SK-N-SH (cell line): ENCODE results near the gene KRTAP12-4. TPM values are rescaled to one million over a fixed set of nuclear protein-coding genes. Genes with fewer than 3 reads are reported as not detected.

ENCODE experiments used
- CTCF ChIA-PET: fragments of 300-600, 350-600 bp; formaldehyde crosslinking; extraction: SDS; loops from one replicate; lab custom pipeline; 2021; lab: Yijun Ruan, JAX
- POLR2A ChIA-PET: fragments of 350-600 bp; sonication (Branson Sonifier 250); formaldehyde crosslinking; extraction: SDS; loops from one replicate; lab custom pipeline; 2020; ENCODE audit warnings: antibody characterized with exemption, inconsistent platforms; lab: Yijun Ruan, JAX
- DNase-seq: peaks from one replicate; pipeline ENCODE4 v3.0.0; 2012
- H2AFZ ChIP-seq: fragments of 200-600 bp; sonication (generic); 2 replicates; pipeline ENCODE4 v1.8.1; 2016; ENCODE audit warnings: antibody characterized with exemption, mild to moderate bottlenecking, low read depth
- H3F3A ChIP-seq: fragments of 200-600 bp; sonication (generic); replicated peaks from 2 replicates; pipeline ENCODE3; 2016; ENCODE audit warnings: antibody characterized with exemption, mild to moderate bottlenecking; ENCODE audit not compliant: insufficient read depth
- H3K27ac ChIP-seq, 2 experiments: fragments of 200-500 bp in 1 of 2; fragments of 200-600 bp in 1 of 2; sonication (Bioruptor generic) in 1 of 2; sonication (generic), shearing (Covaris generic) in 1 of 2; 2 replicates each; pipeline versions ENCODE4 v1.5.1 to v1.6.1; 2014 to 2016; ENCODE audit warnings: low read depth in 2 of 2, inconsistent platforms in 1 of 2, low read length in 1 of 2, mild to moderate bottlenecking in 1 of 2, mixed read lengths in 1 of 2
- H3K27me3 ChIP-seq: fragments of 200-600 bp; sonication (generic), shearing (Covaris generic); 2 replicates; pipeline ENCODE4 v1.6.1; 2016; ENCODE audit warnings: mixed run types; ENCODE audit not compliant: insufficient read depth
- H3K36me3 ChIP-seq, 2 experiments: fragments of 200-500 bp in 1 of 2; fragments of 200-600 bp in 1 of 2; sonication (Bioruptor generic) in 1 of 2; sonication (generic) in 1 of 2; replicated peaks in 1 of 2; 2 replicates each; pipeline versions ENCODE3 to v1.5.1; 2014 to 2016; ENCODE audit warnings: low read length in 1 of 2, mild to moderate bottlenecking in 1 of 2; ENCODE audit not compliant: insufficient read depth in 2 of 2, control insufficient read depth in 1 of 2
- H3K4me1 ChIP-seq, 2 experiments: fragments of 200-500 bp in 1 of 2; fragments of 200-600 bp in 1 of 2; sonication (Bioruptor generic) in 1 of 2; sonication (generic), shearing (Covaris generic) in 1 of 2; 2 replicates each; pipeline versions ENCODE4 v1.5.1 to v1.6.1; 2014 to 2016; ENCODE audit warnings: low read depth in 1 of 2, low read length in 1 of 2, mixed run types in 1 of 2; ENCODE audit not compliant: insufficient read depth in 2 of 2, control insufficient read depth in 1 of 2
- H3K4me2 ChIP-seq: fragments of 200-600 bp; sonication (generic), shearing (Covaris generic); 2 replicates; pipeline ENCODE4 v1.6.1; 2017; ENCODE audit warnings: mixed run types
- H3K4me3 ChIP-seq, 2 experiments: fragments of 200-500 bp in 1 of 2; fragments of 200-600 bp in 1 of 2; sonication (Bioruptor generic) in 1 of 2; sonication (generic), shearing (Covaris generic) in 1 of 2; 2 replicates each; pipeline versions ENCODE4 v1.5.1 to v1.8.1; 2014 to 2016; ENCODE audit warnings: low read depth in 2 of 2, inconsistent platforms in 1 of 2, low read length in 1 of 2, mild to moderate bottlenecking in 1 of 2, mixed read lengths in 1 of 2, moderate library complexity in 1 of 2
- H3K79me2 ChIP-seq: fragments of 200-600 bp; sonication (generic); 2 replicates; pipeline ENCODE4 v1.8.1; 2017; ENCODE audit warnings: mild to moderate bottlenecking; ENCODE audit not compliant: insufficient read depth
- H3K9ac ChIP-seq: fragments of 200-600 bp; sonication (generic); 2 replicates; pipeline ENCODE4 v1.6.1; 2017; ENCODE audit warnings: mixed run types
- H3K9me2 ChIP-seq: fragments of 200-600 bp; sonication (generic); 2 replicates; pipeline ENCODE4 v1.6.1; 2017; ENCODE audit warnings: mixed run types
- H3K9me3 ChIP-seq: fragments of 200-600 bp; sonication (generic); 2 replicates; pipeline ENCODE4 v1.6.1; 2017; ENCODE audit warnings: mixed run types, mild to moderate bottlenecking, moderate library complexity
- H4K20me1 ChIP-seq: fragments of 200-600 bp; sonication (generic); 2 replicates; pipeline ENCODE4 v1.6.1; 2017; ENCODE audit warnings: mild to moderate bottlenecking, mixed run types; ENCODE audit not compliant: insufficient read depth
- FOSL2 ChIP-seq: IDR thresholded peaks from 2 replicates; pipeline ENCODE4 v1.4.0; 2012; ENCODE audit warnings: low read depth, mild to moderate bottlenecking, moderate library complexity, borderline replicate concordance
- FOXM1 ChIP-seq: IDR thresholded peaks from 2 replicates; pipeline ENCODE4 v1.4.0; 2012; ENCODE audit warnings: low read depth, mild to moderate bottlenecking
- MEF2A ChIP-seq: IDR thresholded peaks from 2 replicates; pipeline ENCODE4 v1.4.0; 2012; ENCODE audit warnings: low read depth, borderline replicate concordance
- REST ChIP-seq: IDR thresholded peaks from 2 replicates; pipeline ENCODE4 v1.6.1; 2012; ENCODE audit warnings: mild to moderate bottlenecking, low read depth, low read length, moderate library complexity
- RXRA ChIP-seq: IDR thresholded peaks from 2 replicates; pipeline ENCODE4 v1.4.0; 2012; ENCODE audit warnings: low read depth, mild to moderate bottlenecking, borderline replicate concordance
- TEAD4 ChIP-seq: IDR thresholded peaks from 2 replicates; pipeline ENCODE4 v1.4.0; 2012; ENCODE audit warnings: mild to moderate bottlenecking, borderline replicate concordance; ENCODE audit not compliant: insufficient read depth
- USF1 ChIP-seq: IDR thresholded peaks from 2 replicates; pipeline ENCODE4 v1.4.0; 2012; ENCODE audit warnings: low read depth, borderline replicate concordance
- ZBTB33 ChIP-seq: IDR thresholded peaks from 2 replicates; pipeline ENCODE4 v1.4.0; 2012; ENCODE audit warnings: low read depth, borderline replicate concordance
- WGBS: methylation state at CpG from one replicate; pipeline ENCODE4 v1.1.6; 2017; ENCODE audit warnings: low lambda C conversion rate; 5-methylcytosine and 5-hydroxymethylcytosine counted together
- polyA plus RNA-seq, 3 experiments: library from polyadenylated mRNA; depleted of rRNA; stranded (reverse); fragments of >200 nt; gene quantifications; 2 replicates each; pipeline ENCODE4 v1.2.3, GENCODE V29; 2012

The KRTAP12-4 gene
- polyA plus RNA-seq (2012; rRNA removed): not detected in 2 replicates
- polyA plus RNA-seq (2012; cell fraction: cytosol; rRNA removed): not detected in 2 replicates
- not detected in 2 replicates for polyA plus RNA-seq (2012; cell fraction: nucleus; rRNA removed)

- Histone ChIP-seq H3K27ac (no peak within 1 kb of the TSS), H3K27me3 (peaks cover 33% of the 10 kb centered on the region), H3K4me1 (no peaks in the 10 kb centered on the region), H3K4me2 (no peak within 1 kb of the TSS), H2AFZ (no peak within 1 kb of the TSS), H3F3A (no peaks in the 10 kb centered on the region), H3K9ac (no peak within 1 kb of the TSS), H3K4me3 (no peak within 1 kb of the TSS), H3K79me2 (no peaks in the 10 kb centered on the region), H3K9me2 (no peaks in the 10 kb centered on the region), H3K9me3 (no peaks in the 10 kb centered on the region), H4K20me1 (no peaks in the 10 kb centered on the region), H3K36me3 (no peaks in the 10 kb centered on the region)
- POLR2A ChIA-PET: interaction anchor here (1.1 kb wide), 1 partner anchor 31 kb away, joined by 3 read pairs; no protein-coding TSS in a partner anchor
- DNase-seq: no peak
- CTCF ChIA-PET: no interaction called here
- TF ChIP-seq REST (no peak), RXRA (no peak), MEF2A (no peak), USF1 (no peak), FOXM1 (no peak), FOSL2 (no peak), ZBTB33 (no peak), TEAD4 (no peak)
- 4% methylated on average over 7 of the region's 9 CpGs for WGBS
Observed at GRCh38 chr21:44654576-44655175, at the start of gene KRTAP12-4. Gene KRTAP12-4 (minus strand): TSS chr21:44654659. CDS start chr21:44654614, 45 bp downstream.
